Measurements from ENCODE around the gene MPZL2. TPM values are rescaled to one million over a fixed set of nuclear protein-coding genes. Genes with fewer than 3 reads are reported as not detected.

The MPZL2 gene
- total and polyA plus RNA-seq, 2 of the 8 experiments (the other 6 are each of a cell fraction or from before 2014, with no cell fraction given) = 2.4 to 3.2 TPM

GRCh38 chr11:118206391-118207031 lies 57.6 kb downstream of the MPZL2 start:
- 0 out of 2 replicates have a peak, but pooled peaks cover 2% of the 10 kb centered on the region for H3K23me2 ChIP-seq (ENCODE audit: low read depth, low read length)
- no peak overlapping the region for H3K14ac ChIP-seq (ENCODE audit: insufficient read length)
- no peak overlapping the region for H2BK5ac ChIP-seq (ENCODE audit: low read depth, low read length)
- ChIA-PET CTCF (ENCODE audit: partially characterized antibody) (no interaction called here), POLR2A (ENCODE audit: partially characterized antibody) (no interaction called here)
- H3K4me2 ChIP-seq (ENCODE audit: insufficient read depth in 1 of 2, low read depth in 2 of 2, low read length in 2 of 2) = no peak overlapping the region
- no peak for DNase-seq (ENCODE audit: low read depth in 1 of 2, low spot score in 2 of 2)
- WGBS, 2 experiments (ENCODE audit: extremely low coverage in 1 of 2, insufficient coverage in 1 of 2, insufficient read length in 1 of 2, insufficient replicate concordance in 2 of 2, low coverage in 1 of 2, low lambda C conversion rate in 2 of 2, missing lambda C conversion rate in 1 of 2) = 82% methylated on average over 1 of the region's 1 CpG; no CpG with 5 or more reads in 1 of the 2 experiments
- H2BK15ac ChIP-seq (ENCODE audit: low read length) = no peak overlapping the region
- H3K56ac ChIP-seq (replicated peaks; ENCODE audit: insufficient read length, low read depth, low read length) = no peak overlapping the region
- no peak overlapping the region for H2BK20ac ChIP-seq (ENCODE audit: low read length)
- no peaks in the 10 kb centered on the region for H3K9me3 ChIP-seq (ENCODE audit: insufficient read depth in 2 of 2, low read depth in 1 of 2, low read length in 1 of 2)
- H3K4ac ChIP-seq (replicated peaks; ENCODE audit: insufficient read length, low read depth, low read length) = no peak overlapping the region
- FAIRE-seq = no peak
- H4K91ac ChIP-seq (replicated peaks; ENCODE audit: insufficient read length, low read length) = no peak overlapping the region
- H4K8ac ChIP-seq (ENCODE audit: extremely low read depth, insufficient read depth, low read length) = no peak overlapping the region
- H3K4me3 ChIP-seq (ENCODE audit: extremely low read depth in 1 of 4, insufficient read depth in 2 of 4, low read depth in 3 of 4, low read length in 4 of 4) = no peak overlapping the region
- no peaks in the 10 kb centered on the region for H3K79me2 ChIP-seq (ENCODE audit: control insufficient read depth in 1 of 2, insufficient read depth in 2 of 2, low read length in 2 of 2)
- no peak overlapping the region for H3K27ac ChIP-seq (ENCODE audit: low read depth, low read length)
- no peaks in the 10 kb centered on the region for H3K36me3 ChIP-seq (ENCODE audit: control insufficient read depth in 2 of 4, insufficient read depth in 4 of 4, low read length in 3 of 4)
- H3K9ac ChIP-seq (replicated peaks in 1 of 4; ENCODE audit: extremely low read depth in 1 of 4, low read depth in 3 of 4, low read length in 3 of 4) = no peak overlapping the region
- no peaks in the 10 kb centered on the region for H3K79me1 ChIP-seq (ENCODE audit: low read depth, low read length)
- H3K4me1 ChIP-seq (replicated peaks in 1 of 4; ENCODE audit: control insufficient read depth in 3 of 4, insufficient read depth in 4 of 4, low read length in 3 of 4) = peaks cover 3 to 10% (median 8%) of the 10 kb centered on the region in 4 experiments; a peak in 4 of 7 replicates
- no peaks in the 10 kb centered on the region for H4K20me1 ChIP-seq (replicated peaks in 1 of 2; ENCODE audit: control insufficient read depth in 1 of 2, insufficient read depth in 2 of 2, low read length in 2 of 2)
- H3K23ac ChIP-seq (ENCODE audit: insufficient read length) = no peak overlapping the region
- no peak overlapping the region for H3K18ac ChIP-seq (ENCODE audit: extremely low read depth, low read length)
- no peak overlapping the region for H2AFZ ChIP-seq (ENCODE audit: low read length)
- no peak overlapping the region for H2BK12ac ChIP-seq (ENCODE audit: low read depth, low read length)
- H3K27me3 ChIP-seq (replicated peaks in 1 of 4; ENCODE audit: control insufficient read depth in 3 of 4, extremely low read depth in 1 of 4, insufficient read depth in 3 of 4, low read length in 3 of 4) = peaks cover 0 to 2% (median under 1%) of the 10 kb centered on the region in 4 experiments; a peak in 2 of 7 replicates
- H2AK5ac ChIP-seq (ENCODE audit: low read depth, low read length) = no peak overlapping the region
- H4K5ac ChIP-seq (ENCODE audit: insufficient read length, low read depth, low read length) = no peak overlapping the region
- no peak overlapping the region for H2BK120ac ChIP-seq (replicated peaks; ENCODE audit: low read depth, low read length)
- TF ChIP-seq BRCA1 (IDR thresholded peaks at IDR 0.05; ENCODE audit: low read depth, low read length) (no peak), SIX5 (IDR thresholded peaks at IDR 0.05; ENCODE audit: low read depth, low read length) (no peak), FOSL1 (IDR thresholded peaks at IDR 0.05; ENCODE audit: insufficient read depth, low read depth, low read length) (no peak)

All from H1 (cell line).